Measurements from ENCODE around the gene GATA6. TPM values are rescaled to one million over a fixed set of nuclear protein-coding genes. Genes with fewer than 3 reads are reported as not detected.

GATA6 gene
- polyA plus RNA-seq, 1 donor from 2014 or later = not detected

DNA sequence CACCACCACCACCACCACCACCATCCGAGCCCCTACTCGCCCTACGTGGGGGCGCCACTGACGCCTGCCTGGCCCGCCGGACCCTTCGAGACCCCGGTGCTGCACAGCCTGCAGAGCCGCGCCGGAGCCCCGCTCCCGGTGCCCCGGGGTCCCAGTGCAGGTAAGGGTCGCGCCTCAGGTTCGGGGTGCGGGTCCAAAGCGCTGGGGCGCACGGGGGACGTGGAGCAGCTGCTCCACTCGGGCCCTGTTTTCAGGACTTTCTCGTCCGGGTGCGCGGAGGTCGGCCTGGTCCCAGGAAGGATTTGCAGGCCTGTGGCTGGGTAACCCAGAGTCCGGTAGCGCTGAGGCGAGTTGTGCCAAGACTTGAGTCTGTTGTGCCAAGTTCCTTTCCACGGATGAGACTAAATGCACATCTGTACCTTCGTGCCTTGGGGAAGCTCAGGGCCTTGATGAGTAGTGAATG lies 2.8 kb downstream of the GATA6 start:
- Mint-ChIP-seq H3K27me3 (peaks cover 64% of the 10 kb centered on the region), H3K27ac (no peak overlapping the region), H3K4me3 (peak overlapping the region in 1 of 4 donors; percentile 25), H3K4me1 (peaks cover 0 to 10% (median 6%) of the 10 kb centered on the region in 3 donors), H3K9me3 (no peaks in the 10 kb centered on the region), H3K36me3 (no peaks in the 10 kb centered on the region)

DNA sequence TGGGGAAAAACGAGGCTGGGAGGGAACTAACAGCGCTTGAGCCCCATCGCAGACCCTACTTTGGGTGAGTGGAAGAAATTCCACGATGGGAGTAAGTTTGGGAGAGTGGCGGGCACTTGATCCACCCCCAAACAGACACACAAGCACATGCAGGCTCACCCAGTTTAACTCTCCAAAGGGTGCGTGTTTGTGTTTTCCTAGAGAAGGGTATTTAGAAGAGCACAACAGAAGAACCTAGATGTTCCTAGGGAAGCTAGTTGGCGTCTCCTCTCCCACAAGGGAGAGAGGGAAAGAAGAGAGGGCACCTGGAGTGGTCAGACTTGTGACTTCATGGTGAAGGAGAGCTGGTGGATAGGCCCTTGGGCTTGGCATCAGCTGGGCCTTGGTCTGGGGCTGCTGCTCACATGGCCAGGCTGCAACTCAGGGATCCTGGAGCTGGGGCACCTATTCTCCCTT lies 3.2 kb downstream of the GATA6 start:
- Mint-ChIP-seq H3K36me3 (no peaks in the 10 kb centered on the region), H3K4me3 (peak overlapping the region in 1 of 4 donors; percentile 25), H3K4me1 (peaks cover 0 to 10% (median 6%) of the 10 kb centered on the region in 3 donors), H3K27ac (no peak overlapping the region), H3K9me3 (peaks cover 0 to 3% (median 0%) of the 10 kb centered on the region in 3 donors), H3K27me3 (peaks cover 65% of the 10 kb centered on the region)

- no peak overlapping the region for H3K27ac Mint-ChIP-seq
- H3K36me3 Mint-ChIP-seq = no peaks in the 10 kb centered on the region
- peak overlapping the region in 1 of 4 donors; percentile 43 for H3K4me3 Mint-ChIP-seq
- H3K9me3 Mint-ChIP-seq = peaks cover 0 to 4% (median 0%) of the 10 kb centered on the region in 3 donors
- H3K27me3 Mint-ChIP-seq = peaks cover 58% of the 10 kb centered on the region
- H3K4me1 Mint-ChIP-seq = peaks cover 0 to 8% (median 6%) of the 10 kb centered on the region in 3 donors
Observed at GRCh38 chr18:22173221-22173927, 4.0 kb downstream of the GATA6 start.

GRCh38 chr18:22173928-22174301 lies 4.5 kb downstream of the GATA6 start:
- Mint-ChIP-seq H3K4me1 (peaks cover 0 to 5% (median 3%) of the 10 kb centered on the region in 3 donors), H3K4me3 (no peak overlapping the region), H3K9me3 (peaks cover 0 to 4% (median 0%) of the 10 kb centered on the region in 3 donors), H3K27me3 (peaks cover 54% of the 10 kb centered on the region), H3K36me3 (no peaks in the 10 kb centered on the region), H3K27ac (no peak overlapping the region)

GRCh38 chr18:22174341-22175145 lies 5.2 kb downstream of the GATA6 start:
- H3K27me3 Mint-ChIP-seq = peaks cover 53% of the 10 kb centered on the region
- H3K36me3 Mint-ChIP-seq = no peaks in the 10 kb centered on the region
- H3K9me3 Mint-ChIP-seq = peaks cover 0 to 4% (median 0%) of the 10 kb centered on the region in 3 donors
- H3K4me1 Mint-ChIP-seq = peaks cover 0 to 5% (median 3%) of the 10 kb centered on the region in 3 donors
- H3K27ac Mint-ChIP-seq = no peak overlapping the region
- H3K4me3 Mint-ChIP-seq = no peak overlapping the region

DNA sequence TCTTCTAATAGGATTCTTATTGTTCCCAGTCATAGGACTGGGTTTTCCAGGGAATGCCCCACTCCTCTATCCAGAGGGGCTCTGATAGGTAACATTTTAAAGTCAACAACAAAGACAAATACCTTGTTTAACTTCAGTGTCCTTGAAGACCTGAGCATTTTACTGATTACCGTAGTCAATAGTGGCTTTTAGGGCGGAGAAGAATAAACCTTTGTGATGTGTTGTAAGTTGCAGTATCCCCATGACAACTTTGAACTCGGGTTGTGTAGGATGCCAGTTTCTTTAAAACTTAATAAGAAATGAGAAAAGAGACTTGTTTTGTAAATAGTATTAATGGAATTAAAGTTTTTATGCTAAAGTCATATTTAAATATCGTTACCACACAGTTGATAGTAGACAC lies 6.0 kb downstream of the GATA6 start:
- no peak overlapping the region for H3K4me3 Mint-ChIP-seq
- H3K27ac Mint-ChIP-seq = no peak overlapping the region
- H3K36me3 Mint-ChIP-seq = no peaks in the 10 kb centered on the region
- peaks cover 0 to 2% (median 2%) of the 10 kb centered on the region in 3 donors for H3K4me1 Mint-ChIP-seq
- peaks cover 46% of the 10 kb centered on the region for H3K27me3 Mint-ChIP-seq
- H3K9me3 Mint-ChIP-seq = peaks cover 0 to 4% (median 0%) of the 10 kb centered on the region in 3 donors

DNA sequence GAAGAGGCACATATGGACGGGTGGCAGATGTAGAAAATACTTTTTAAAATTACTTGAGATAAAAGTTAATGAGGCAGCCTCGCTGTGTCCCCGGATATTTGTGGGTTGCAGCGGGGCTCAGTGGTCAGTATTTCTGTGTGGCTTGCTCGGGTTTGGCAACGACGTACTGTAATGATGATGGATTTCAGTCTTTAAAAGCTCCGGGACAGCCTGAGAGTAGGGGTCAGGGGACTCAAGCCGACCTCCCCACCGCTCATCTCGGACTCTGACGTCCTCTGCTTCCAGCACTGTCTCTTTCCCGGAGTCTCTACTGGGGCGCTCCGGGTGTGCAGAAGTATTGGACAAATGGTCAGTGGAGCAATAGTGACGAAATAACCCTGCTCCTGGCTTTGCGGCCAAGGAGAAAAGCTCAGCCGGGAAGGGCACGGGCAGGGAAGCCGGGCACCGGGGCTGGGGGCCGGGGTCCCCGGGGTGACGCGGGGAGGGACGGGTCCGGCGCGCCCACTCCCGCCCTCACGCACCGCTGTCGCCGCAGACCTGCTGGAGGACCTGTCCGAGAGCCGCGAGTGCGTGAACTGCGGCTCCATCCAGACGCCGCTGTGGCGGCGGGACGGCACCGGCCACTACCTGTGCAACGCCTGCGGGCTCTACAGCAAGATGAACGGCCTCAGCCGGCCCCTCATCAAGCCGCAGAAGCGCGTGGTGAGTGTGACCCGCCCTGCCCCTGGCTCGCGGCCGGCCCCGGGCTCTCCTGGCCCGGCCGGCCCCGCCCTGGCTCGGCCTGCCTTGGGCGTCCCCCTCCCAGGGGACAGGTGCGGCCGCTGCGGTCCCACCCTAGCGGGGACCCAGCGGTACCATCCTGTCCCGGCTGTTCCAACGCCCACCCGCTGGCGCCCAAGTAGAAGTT lies 7.3 kb downstream of the GATA6 start:
- peak overlapping the region in 1 of 3 donors; percentile 53 for H3K27ac Mint-ChIP-seq
- no peaks in the 10 kb centered on the region for H3K4me1 Mint-ChIP-seq
- H3K9me3 Mint-ChIP-seq = peaks cover 0 to 4% (median 0%) of the 10 kb centered on the region in 3 donors
- H3K4me3 Mint-ChIP-seq = no peak overlapping the region
- H3K36me3 Mint-ChIP-seq = no peaks in the 10 kb centered on the region
- H3K27me3 Mint-ChIP-seq = peaks cover 45% of the 10 kb centered on the region

DNA sequence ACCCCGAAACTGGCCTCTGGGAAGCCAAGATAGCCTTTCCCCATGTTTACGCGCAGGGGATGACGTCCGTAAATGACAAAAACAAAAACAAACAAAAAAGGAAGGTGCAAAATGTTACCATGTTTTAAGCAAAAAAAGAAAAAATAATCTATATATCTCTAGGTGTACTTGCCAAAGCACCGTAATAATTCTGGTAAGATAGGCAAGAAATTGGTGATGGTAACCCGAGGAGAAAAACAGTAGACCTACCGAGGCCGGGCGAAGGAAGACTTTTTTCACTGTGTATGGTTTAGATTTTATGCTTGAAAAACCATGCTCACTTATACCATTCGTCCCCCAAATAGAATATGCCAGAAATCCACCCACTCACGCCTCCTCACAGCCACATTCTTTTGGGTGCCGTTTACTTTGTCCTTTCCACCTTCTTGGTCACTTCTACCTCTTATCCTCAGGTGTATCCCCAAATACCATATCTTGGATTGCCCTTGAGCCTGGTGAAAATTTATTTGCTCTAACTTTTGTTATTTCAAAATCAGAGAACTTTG lies 8.0 kb downstream of the GATA6 start:
- Mint-ChIP-seq H3K4me3 (peak overlapping the region in 1 of 4 donors; percentile 9), H3K36me3 (no peaks in the 10 kb centered on the region), H3K27ac (peak overlapping the region in 1 of 3 donors; percentile 53), H3K4me1 (no peaks in the 10 kb centered on the region), H3K9me3 (peaks cover 0 to 4% (median 0%) of the 10 kb centered on the region in 3 donors), H3K27me3 (peaks cover 43% of the 10 kb centered on the region)

DNA sequence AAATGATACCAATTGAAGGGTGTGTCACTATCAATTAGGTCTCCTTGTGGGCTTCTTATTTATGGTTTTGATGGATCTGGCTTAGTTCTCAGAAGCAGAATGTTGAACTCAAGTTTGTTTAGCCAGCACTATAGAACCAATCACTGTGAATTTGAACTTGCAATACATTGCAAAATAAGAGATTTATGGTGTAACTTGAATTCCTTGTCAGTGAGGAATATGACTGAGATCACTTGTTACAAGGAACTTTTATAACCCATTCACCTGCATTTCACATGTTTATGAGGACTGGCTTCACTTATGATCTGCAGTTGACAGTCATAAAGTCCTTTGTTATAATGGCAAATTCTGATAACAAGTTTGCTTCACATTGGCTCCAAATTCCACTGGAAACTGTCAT lies 9.8 kb downstream of the GATA6 start:
- Mint-ChIP-seq H3K4me3 (no peak overlapping the region), H3K9me3 (peaks cover 0 to 4% (median 0%) of the 10 kb centered on the region in 3 donors), H3K27me3 (peaks cover 29% of the 10 kb centered on the region), H3K4me1 (no peaks in the 10 kb centered on the region), H3K36me3 (no peaks in the 10 kb centered on the region), H3K27ac (no peak overlapping the region)

- H3K27ac Mint-ChIP-seq = no peak overlapping the region
- peaks cover 0 to 4% (median 0%) of the 10 kb centered on the region in 3 donors for H3K9me3 Mint-ChIP-seq
- no peak overlapping the region for H3K4me3 Mint-ChIP-seq
- no peaks in the 10 kb centered on the region for H3K4me1 Mint-ChIP-seq
- no peaks in the 10 kb centered on the region for H3K36me3 Mint-ChIP-seq
- H3K27me3 Mint-ChIP-seq = peaks cover 28% of the 10 kb centered on the region
Observed at GRCh38 chr18:22179631-22180030, 10.2 kb downstream of the GATA6 start.

DNA sequence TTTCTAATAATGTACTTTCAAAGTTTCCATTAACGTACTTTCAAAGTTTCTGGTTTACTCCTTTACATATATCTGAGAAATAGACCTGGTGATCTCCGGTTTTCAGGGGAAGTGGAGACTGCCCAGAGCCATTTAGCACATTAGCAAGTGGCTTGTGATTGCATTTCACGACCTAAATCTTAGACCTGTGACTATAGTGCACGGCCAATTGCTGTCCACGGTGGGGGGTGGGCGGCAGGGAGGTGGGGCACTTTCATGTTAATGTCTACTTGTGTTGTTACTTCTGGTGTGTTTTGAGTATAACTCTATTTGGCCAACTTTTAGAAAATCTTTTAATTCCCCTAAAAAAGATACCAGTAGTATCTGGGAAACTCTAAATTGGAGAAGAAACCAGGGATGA lies 11.3 kb downstream of the GATA6 start:
- H3K4me3 Mint-ChIP-seq = no peak overlapping the region
- H3K36me3 Mint-ChIP-seq = no peaks in the 10 kb centered on the region
- no peaks in the 10 kb centered on the region for H3K4me1 Mint-ChIP-seq
- peaks cover 22% of the 10 kb centered on the region for H3K27me3 Mint-ChIP-seq
- H3K27ac Mint-ChIP-seq = no peak overlapping the region
- H3K9me3 Mint-ChIP-seq = peaks cover 0 to 4% (median 0%) of the 10 kb centered on the region in 3 donors

- Mint-ChIP-seq H3K9me3 (no peaks in the 10 kb centered on the region), H3K4me1 (no peaks in the 10 kb centered on the region), H3K36me3 (no peaks in the 10 kb centered on the region), H3K27ac (no peak overlapping the region), H3K27me3 (peaks cover 13% of the 10 kb centered on the region), H3K4me3 (no peak overlapping the region)
Observed at GRCh38 chr18:22182884-22183697, 13.7 kb downstream of the GATA6 start.

DNA sequence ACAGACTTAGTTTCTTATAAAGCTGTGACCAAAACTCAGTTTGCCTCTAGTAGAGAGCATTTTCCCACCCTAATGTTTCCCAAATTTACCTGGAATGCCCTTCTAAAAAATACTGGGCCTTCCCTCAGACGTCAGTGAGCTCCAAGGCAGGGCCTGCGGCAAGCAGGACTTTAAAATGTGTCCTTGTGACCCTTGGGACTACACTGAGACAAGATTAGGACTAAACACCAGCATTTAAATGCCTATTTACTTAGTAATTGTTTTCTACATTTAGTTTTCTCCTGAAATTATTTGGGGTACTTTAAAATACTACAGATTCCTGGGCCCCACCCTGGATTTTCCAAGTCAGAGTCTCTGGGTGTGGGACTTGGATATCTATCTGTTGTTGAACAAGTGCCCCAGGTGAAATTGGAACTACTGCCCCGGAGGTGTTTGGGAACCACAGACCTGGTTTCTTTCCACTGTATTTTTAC lies 14.3 kb downstream of the GATA6 start:
- peaks cover 15% of the 10 kb centered on the region for H3K27me3 Mint-ChIP-seq
- no peaks in the 10 kb centered on the region for H3K36me3 Mint-ChIP-seq
- H3K9me3 Mint-ChIP-seq = peaks cover 0 to 2% (median 0%) of the 10 kb centered on the region in 3 donors
- H3K4me1 Mint-ChIP-seq = no peaks in the 10 kb centered on the region
- H3K4me3 Mint-ChIP-seq = no peak overlapping the region
- no peak overlapping the region for H3K27ac Mint-ChIP-seq

Data from IgD-negative memory B cell (primary cell).